HepG2 (cell line): ENCODE data around the gene TRIM31. TPM values are rescaled to one million over a fixed set of nuclear protein-coding genes. Genes with fewer than 3 reads are reported as not detected.
A peak's percentile ranks its signal among the peaks of the same experiment; 100 is the strongest.

Source experiments
- ARID5B ChIP-seq: IDR thresholded peaks from 2 replicates; pipeline ENCODE4 v1.4.0; 2020; ENCODE audit warnings: mild to moderate bottlenecking, missing genetic modification reagents
- ATF4 ChIP-seq, 2 experiments: fragments of 450-650 bp in 1 of 2; sonication (generic) in 1 of 2; formaldehyde crosslinking; IDR thresholded peaks; 2 replicates each; pipeline versions ENCODE4 v1.5.0 to v1.8.0; 2020 to 2022; ENCODE audit warnings: mild to moderate bottlenecking in 1 of 2, missing genetic modification reagents in 1 of 2
- FOXJ3 ChIP-seq: sonication (generic); formaldehyde crosslinking; IDR thresholded peaks from 2 replicates; pipeline ENCODE4 v1.4.0; 2020; ENCODE audit warnings: missing genetic modification reagents, mild to moderate bottlenecking, borderline replicate concordance
- GATA4 ChIP-seq: sonication (generic); IDR thresholded peaks from 2 replicates; pipeline ENCODE4 v1.6.1; 2016; ENCODE audit warnings: antibody characterized with exemption, low read depth, borderline replicate concordance
- HCFC1 ChIP-seq: fragments of 150-350 bp; IDR thresholded peaks from 2 replicates; pipeline ENCODE4 v1.6.1; 2014; ENCODE audit warnings: low read depth, low read length
- KDM3A ChIP-seq: IDR thresholded peaks from 2 replicates; pipeline ENCODE4 v1.6.1; 2018; ENCODE audit warnings: low read depth, missing compliant biosample characterization
- SRSF4 ChIP-seq: fragments of 200-400 bp; formaldehyde crosslinking; IDR thresholded peaks from one replicate; pipeline ENCODE4 v1.6.1; 2018; ENCODE audit warnings: mild to moderate bottlenecking, low read depth, low read length, moderate library complexity; ENCODE audit not compliant: poor library complexity, severe bottlenecking
- ZBTB26 ChIP-seq: IDR thresholded peaks from 2 replicates; pipeline ENCODE4 v1.6.1; 2016; ENCODE audit warnings: missing compliant biosample characterization, missing genetic modification reagents, borderline replicate concordance
- ZBTB49 ChIP-seq: sonication (generic); formaldehyde crosslinking; IDR thresholded peaks from 2 replicates; pipeline ENCODE4 v1.4.0; 2020; ENCODE audit warnings: missing genetic modification reagents, borderline replicate concordance
- ZMYM2 ChIP-seq: sonication (generic); formaldehyde crosslinking; IDR thresholded peaks from 2 replicates; pipeline ENCODE4 v1.8.0; 2022; ENCODE audit warnings: mild to moderate bottlenecking, missing genetic modification reagents
- ZNF205 ChIP-seq: IDR thresholded peaks from 2 replicates; pipeline ENCODE4 v1.6.1; 2018; ENCODE audit warnings: missing biosample characterization, missing genetic modification reagents
- ZNF281 ChIP-seq: sonication (generic); formaldehyde crosslinking; IDR thresholded peaks from 2 replicates; pipeline ENCODE4 v1.4.0; 2020; ENCODE audit warnings: missing genetic modification reagents, borderline replicate concordance
- ZNF296 ChIP-seq: sonication (generic); formaldehyde crosslinking; conservative IDR thresholded peaks from 2 replicates; pipeline ENCODE4 v1.5.0; 2020; ENCODE audit warnings: mild to moderate bottlenecking, missing genetic modification reagents
- polyA plus RNA-seq, 8 experiments: library from polyadenylated mRNA; depleted of rRNA in 3 of 8; stranded (reverse) in 7 of 8; unstranded in 1 of 8; fragments of >200 nt; fragmentation: Illumina TruSeq in 4 of 8; extraction: Trizol in 4 of 8; gene quantifications; 2 replicates each; pipeline versions ENCODE4 v1.2.1 to v1.2.3, GENCODE V29; 2011 to 2016; ENCODE audit warnings: low read depth in 4 of 8, missing spikeins in 1 of 8, mixed read lengths in 1 of 8; ENCODE audit not compliant: insufficient read depth in 1 of 8
- total RNA-seq, 5 experiments: library from RNA; depleted of rRNA; stranded (reverse); fragments of >200 nt; fragmentation: Illumina TruSeq; extraction: Trizol; gene quantifications; 2 replicates each; pipeline ENCODE4 v1.2.3, GENCODE V29; 2016; ENCODE audit warnings: low read depth in 1 of 5

The TRIM31 gene
- total and polyA plus RNA-seq, 2 of the 13 experiments (the other 11 are each of a cell fraction or from before 2014, with no cell fraction given), result 0.13 to 0.51 TPM

GRCh38 chr6:30066577-30067459, 46.1 kb downstream of the TRIM31 start, which contains the start of gene PPP1R11 (continued):
- TF ChIP-seq ZNF281, result peak; percentile 52; the same call in 1 of the 2 replicates
- no peak; the same call in 1 of the 2 replicates for TF ChIP-seq FOXJ3 (CRISPR knock-in tag)
- peak; percentile 65; the same call in 1 of the 2 replicates for TF ChIP-seq ARID5B (CRISPR knock-in tag)
- 0 out of 2 replicates have a peak, but pooled peaks have one; percentile 36 for TF ChIP-seq ZBTB49 (CRISPR knock-in tag)
- no peak for TF ChIP-seq SRSF4
- no peak for TF ChIP-seq ZMYM2 (CRISPR knock-in tag)
- TF ChIP-seq HCFC1, result peak; percentile 77
- peak; percentile 58 for TF ChIP-seq ZNF205 (CRISPR knock-in tag)
- peak; percentile 29; the same call in 1 of the 2 replicates for TF ChIP-seq ZBTB26 (CRISPR knock-in tag)
- peak; percentile 66; the same call in 1 of the 2 replicates for TF ChIP-seq KDM3A
- TF ChIP-seq ZNF296 (CRISPR knock-in tag), result no peak
- TF ChIP-seq ATF4 (CRISPR knock-in tag; IDR thresholded peaks at IDR 0.05), result no peak
- TF ChIP-seq GATA4, result peak; percentile 80; the same call in 1 of the 2 replicates
